HEK293T (cell line): ENCODE data around the gene PLA2G6.

Experiments used
- ARNT ChIP-seq: fragments of 450-650 bp; IDR thresholded peaks from 2 replicates; pipeline ENCODE4 v1.6.1; 2017; ENCODE audit warnings: mild to moderate bottlenecking
- BHLHE40 ChIP-seq: fragments of 450-650 bp; IDR thresholded peaks from 2 replicates; pipeline ENCODE4 v1.6.1; 2016; ENCODE audit warnings: mild to moderate bottlenecking, moderate library complexity, borderline replicate concordance
- ELF4 ChIP-seq: fragments of 450-650 bp; IDR thresholded peaks from 2 replicates; pipeline ENCODE4 v1.6.1; 2017; ENCODE audit warnings: antibody characterized with exemption
- FOXA1 ChIP-seq: fragments of 450-650 bp; IDR thresholded peaks from 2 replicates; pipeline ENCODE4 v1.6.1; 2016; ENCODE audit warnings: mild to moderate bottlenecking
- FOXK2 ChIP-seq: fragments of 450-650 bp; IDR thresholded peaks from 2 replicates; pipeline ENCODE4 v1.6.1; 2016; ENCODE audit warnings: mild to moderate bottlenecking
- HDGF ChIP-seq: fragments of 450-650 bp; IDR thresholded peaks from 2 replicates; pipeline ENCODE4 v1.6.1; 2017; ENCODE audit warnings: antibody characterized with exemption, borderline replicate concordance
- L3MBTL2 ChIP-seq: fragments of 450-650 bp; conservative IDR thresholded peaks from 2 replicates; pipeline ENCODE4 v1.6.1; 2016; ENCODE audit warnings: mild to moderate bottlenecking
- NFRKB ChIP-seq: fragments of 450-650 bp; IDR thresholded peaks from 2 replicates; pipeline ENCODE4 v1.6.1; 2016; ENCODE audit warnings: mild to moderate bottlenecking, moderate library complexity
- SP1 ChIP-seq: fragments of 450-650 bp; IDR thresholded peaks from 2 replicates; pipeline ENCODE4 v1.6.1; 2017
- SUZ12 ChIP-seq: fragments of 450-650 bp; IDR thresholded peaks from 2 replicates; pipeline ENCODE4 v1.6.1; 2016; ENCODE audit warnings: mild to moderate bottlenecking
- TARDBP ChIP-seq: fragments of 450-650 bp; IDR thresholded peaks from 2 replicates; pipeline ENCODE4 v1.6.1; 2016
- ZNF384 ChIP-seq: fragments of 450-650 bp; IDR thresholded peaks from 2 replicates; pipeline ENCODE4 v1.6.1; 2016
- TF ChIP-seq, protein P1 (sequence below): fragments of 450-650 bp; IDR thresholded peaks from 2 replicates; pipeline ENCODE4 v1.6.1; 2016

GRCh38 chr22:38080474-38080849 is 101.2 kb downstream of the PLA2G6 start:
- TF ChIP-seq, protein P1, sequence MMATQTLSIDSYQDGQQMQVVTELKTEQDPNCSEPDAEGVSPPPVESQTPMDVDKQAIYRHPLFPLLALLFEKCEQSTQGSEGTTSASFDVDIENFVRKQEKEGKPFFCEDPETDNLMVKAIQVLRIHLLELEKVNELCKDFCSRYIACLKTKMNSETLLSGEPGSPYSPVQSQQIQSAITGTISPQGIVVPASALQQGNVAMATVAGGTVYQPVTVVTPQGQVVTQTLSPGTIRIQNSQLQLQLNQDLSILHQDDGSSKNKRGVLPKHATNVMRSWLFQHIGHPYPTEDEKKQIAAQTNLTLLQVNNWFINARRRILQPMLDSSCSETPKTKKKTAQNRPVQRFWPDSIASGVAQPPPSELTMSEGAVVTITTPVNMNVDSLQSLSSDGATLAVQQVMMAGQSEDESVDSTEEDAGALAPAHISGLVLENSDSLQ, result no peak
- TF ChIP-seq SP1 (no peak), NFRKB (no peak), ELF4 (no peak), BHLHE40 (no peak), L3MBTL2 (no peak), ZNF384 (no peak), HDGF (no peak), FOXK2 (no peak), FOXA1 (no peak), ARNT (no peak), SUZ12 (no peak), TARDBP (no peak)
